NCI-H1092 (cell line): ENCODE data around the gene SIRPB1.
"Not testable (repeated sequence)": the region's sequence is repeated elsewhere in the genome, so short reads cannot be mapped to it uniquely, and the experiment has no call there.

Source experiments
- DNase-seq: peaks from one replicate; lab custom pipeline; 2025; lab: John Stamatoyannopoulos, UW

Gene SIRPB1

GRCh38 chr20:1588533-1589460 lies 31.0 kb downstream of the SIRPB1 start:
- no peak for DNase-seq

GRCh38 chr20:1587781-1588532 lies 31.9 kb downstream of the SIRPB1 start:
- DNase-seq: no peak

- no peak for DNase-seq
These were observed 40.3 kb downstream of the SIRPB1 start for GRCh38 chr20:1579488-1579887.

GRCh38 chr20:1577906-1578305 lies 41.9 kb downstream of the SIRPB1 start:
- DNase-seq: no peak

GRCh38 chr20:1577313-1577712 lies 42.5 kb downstream of the SIRPB1 start:
- not testable (repeated sequence) for DNase-seq

GRCh38 chr20:1576641-1577040 lies 43.2 kb downstream of the SIRPB1 start:
- no peak for DNase-seq

- DNase-seq: not testable (repeated sequence)
These were observed 43.8 kb downstream of the SIRPB1 start for GRCh38 chr20:1576003-1576402.

GRCh38 chr20:1571583-1571982 lies 48.2 kb downstream of the SIRPB1 start:
- not testable (repeated sequence) for DNase-seq
